Activated CD8-positive, alpha-beta memory T cell treated with anti-CD3 and anti-CD28 coated beads, Interleukin-2, amount 50 U/mL, for 1 hour (primary cell): ENCODE measurements around the gene EBF3.

Experiments
- DNase-seq: peaks from one replicate; pipeline ENCODE4 v3.0.0-alpha.2; 2020; ENCODE audit errors: extremely low read depth

Gene EBF3

GRCh38 chr10:129959544-129960480 lies 4.3 kb downstream of the EBF3 start:
- DNase-seq, result no peak

GRCh38 chr10:129958629-129959543 lies 5.2 kb downstream of the EBF3 start:
- DNase-seq, result no peak

GRCh38 chr10:129958148-129958628 lies 5.9 kb downstream of the EBF3 start:
- DNase-seq, result no peak

- DNase-seq, result no peak
Measured at GRCh38 chr10:129956876-129957673, 7.0 kb downstream of the EBF3 start.

GRCh38 chr10:129956286-129956670 lies 7.8 kb downstream of the EBF3 start:
- DNase-seq, result no peak

- no peak for DNase-seq
Measured at GRCh38 chr10:129955601-129956285, 8.3 kb downstream of the EBF3 start.

GRCh38 chr10:129954492-129955315 lies 9.4 kb downstream of the EBF3 start:
- no peak for DNase-seq

- no peak for DNase-seq
Measured at GRCh38 chr10:129953119-129954051, 10.7 kb downstream of the EBF3 start.

GRCh38 chr10:129952378-129953118 lies 11.5 kb downstream of the EBF3 start:
- no peak for DNase-seq

GRCh38 chr10:129951970-129952265 lies 12.2 kb downstream of the EBF3 start:
- no peak for DNase-seq

GRCh38 chr10:129951101-129951969 lies 12.7 kb downstream of the EBF3 start:
- no peak for DNase-seq

- DNase-seq, result no peak
Measured at GRCh38 chr10:129950676-129951075, 13.4 kb downstream of the EBF3 start.

- DNase-seq, result no peak
Measured at GRCh38 chr10:129949891-129950291, 14.2 kb downstream of the EBF3 start.

- DNase-seq, result no peak
Measured at GRCh38 chr10:129949411-129949810, 14.7 kb downstream of the EBF3 start.

GRCh38 chr10:129946859-129947258 lies 17.2 kb downstream of the EBF3 start:
- DNase-seq, result no peak

- no peak for DNase-seq
Measured at GRCh38 chr10:129945941-129946760, 17.9 kb downstream of the EBF3 start.

GRCh38 chr10:129945526-129945925 lies 18.5 kb downstream of the EBF3 start:
- no peak for DNase-seq
